Measurements from ENCODE around the gene COL18A1. TPM values are rescaled to one million over a fixed set of nuclear protein-coding genes. Genes with fewer than 3 reads are reported as not detected.
A peak's percentile ranks its signal among the peaks of the same experiment; 100 is the strongest.

COL18A1 gene
- total and polyA plus RNA-seq, 2 of the 8 experiments (the other 6 are each of a cell fraction or from before 2014, with no cell fraction given) = 145 to 201 TPM

DNA sequence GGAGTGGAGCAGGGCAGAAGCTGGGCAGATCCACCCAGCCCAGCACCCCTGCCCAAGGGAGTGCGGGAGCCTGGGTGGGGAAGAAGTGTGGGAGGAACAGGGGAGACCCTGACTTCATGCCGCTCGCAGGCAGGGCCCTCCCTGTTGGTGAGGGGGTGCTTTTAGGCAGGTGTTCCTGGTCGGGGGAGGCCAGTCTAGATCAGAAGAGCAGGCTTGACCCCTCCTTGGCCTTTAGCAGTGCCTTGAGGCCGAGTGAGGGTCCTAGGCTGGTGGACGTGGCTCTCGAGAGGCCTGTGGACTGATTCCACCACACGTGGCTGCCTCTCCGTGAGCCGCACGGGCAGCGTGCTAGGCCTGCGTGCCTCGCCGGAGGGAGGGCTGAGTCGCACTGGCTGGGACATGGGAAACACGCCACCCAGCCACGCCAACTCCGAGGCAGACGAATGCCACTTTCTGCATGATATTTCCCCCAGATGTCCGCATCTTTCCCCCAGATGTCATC is 19.4 kb upstream of the COL18A1 start:
- Histone ChIP-seq H4K20me1 (replicated peaks in 1 of 2; ENCODE audit: control insufficient read depth in 1 of 2, insufficient read depth in 2 of 2, low read length in 2 of 2) (no peaks in the 10 kb centered on the region), H3K4me1 (replicated peaks in 1 of 4; ENCODE audit: control insufficient read depth in 3 of 4, insufficient read depth in 4 of 4, low read length in 3 of 4) (peaks cover 0 to 3% (median 0%) of the 10 kb centered on the region in 4 experiments; a peak in 5 of 7 replicates), H2BK12ac (ENCODE audit: low read depth, low read length) (peak overlapping the region; percentile 50; the same call in 1 of the 2 replicates), H3K18ac (ENCODE audit: extremely low read depth, low read length) (no peak overlapping the region; the same call in 1 of the 2 replicates), H3K56ac (replicated peaks; ENCODE audit: insufficient read length, low read depth, low read length) (no peak overlapping the region), H2BK20ac (ENCODE audit: low read length) (0 out of 2 replicates have a peak overlapping the region, but pooled peaks have one; percentile 80), H3K27ac (ENCODE audit: low read depth, low read length) (no peak overlapping the region), H2AFZ (ENCODE audit: low read length) (no peak overlapping the region), H2BK15ac (ENCODE audit: low read length) (peak overlapping the region; percentile 98), H3K4me2 (ENCODE audit: insufficient read depth in 1 of 2, low read depth in 2 of 2, low read length in 2 of 2) (no peak overlapping the region), H3K36me3 (ENCODE audit: control insufficient read depth in 2 of 4, insufficient read depth in 4 of 4, low read length in 3 of 4) (no peaks in the 10 kb centered on the region), H3K4me3 (ENCODE audit: extremely low read depth in 1 of 4, insufficient read depth in 2 of 4, low read depth in 3 of 4, low read length in 4 of 4) (no peak overlapping the region), H3K4ac (replicated peaks; ENCODE audit: insufficient read length, low read depth, low read length) (peak overlapping the region; percentile 32), H3K79me2 (ENCODE audit: control insufficient read depth in 1 of 2, insufficient read depth in 2 of 2, low read length in 2 of 2) (no peaks in the 10 kb centered on the region), H3K23ac (ENCODE audit: insufficient read length) (no peak overlapping the region), H2BK120ac (replicated peaks; ENCODE audit: low read depth, low read length) (no peak overlapping the region), H3K9ac (replicated peaks in 1 of 4; ENCODE audit: extremely low read depth in 1 of 4, low read depth in 3 of 4, low read length in 3 of 4) (no peak overlapping the region), H3K9me3 (ENCODE audit: insufficient read depth in 2 of 2, low read depth in 1 of 2, low read length in 1 of 2) (peaks cover 0 to 3% of the 10 kb centered on the region in 2 experiments; a peak in 1 of 4 replicates), H3K23me2 (ENCODE audit: low read depth, low read length) (no peaks in the 10 kb centered on the region), H3K79me1 (ENCODE audit: low read depth, low read length) (no peaks in the 10 kb centered on the region), H4K91ac (replicated peaks; ENCODE audit: insufficient read length, low read length) (peak overlapping the region; percentile 10), H2BK5ac (ENCODE audit: low read depth, low read length) (no peak overlapping the region), H3K27me3 (replicated peaks in 1 of 4; ENCODE audit: control insufficient read depth in 3 of 4, extremely low read depth in 1 of 4, insufficient read depth in 3 of 4, low read length in 3 of 4) (no peaks in the 10 kb centered on the region), H3K14ac (ENCODE audit: insufficient read length) (no peak overlapping the region), H4K5ac (ENCODE audit: insufficient read length, low read depth, low read length) (no peak overlapping the region), H4K8ac (ENCODE audit: extremely low read depth, insufficient read depth, low read length) (peak overlapping the region; percentile 57; the same call in 1 of the 2 replicates), H2AK5ac (ENCODE audit: low read depth, low read length) (no peak overlapping the region)
- CTCF ChIA-PET (ENCODE audit: partially characterized antibody) = interaction anchor here (0.6 to 5.1 kb wide), 7 partner anchors 21 to 158 kb away, joined by 3 to 25 read pairs (median 4); no protein-coding TSS in a partner anchor
- 93% methylated on average over 20 of the region's 21 CpGs; no CpG with 5 or more reads in 1 of the 2 experiments for WGBS, 2 experiments (ENCODE audit: extremely low coverage in 1 of 2, insufficient coverage in 1 of 2, insufficient read length in 1 of 2, insufficient replicate concordance in 2 of 2, low coverage in 1 of 2, low lambda C conversion rate in 2 of 2, missing lambda C conversion rate in 1 of 2)
- POLR2A ChIA-PET (ENCODE audit: partially characterized antibody) = interaction anchor here (1.2 kb wide), 1 partner anchor 49 kb away, joined by 3 read pairs; no protein-coding TSS in a partner anchor
- FAIRE-seq (no peak), DNase-seq (ENCODE audit: low read depth in 1 of 2, low spot score in 2 of 2) (no peak)
- TF ChIP-seq CREB1 (IDR thresholded peaks at IDR 0.05) (no peak), TCF12 (IDR thresholded peaks at IDR 0.05; ENCODE audit: low read depth, low read length) (no peak), RFX5 (IDR thresholded peaks at IDR 0.05; ENCODE audit: borderline replicate concordance, low read depth, low read length) (no peak), POLR2A (IDR thresholded peaks at IDR 0.05; ENCODE audit: control extremely low read depth in 1 of 2, low read depth in 2 of 2, low read length in 2 of 2) (no peak), SIRT6 (IDR thresholded peaks at IDR 0.05; ENCODE audit: low read length) (no peak), JUN (IDR thresholded peaks at IDR 0.05; ENCODE audit: low read depth, low read length) (no peak), RAD21 (IDR thresholded peaks at IDR 0.05 in 1 of 2, conservative IDR thresholded peaks at IDR 0.05 in 1 of 2; ENCODE audit: low read depth in 2 of 2, low read length in 2 of 2) (no peak), MAFK (IDR thresholded peaks at IDR 0.05; ENCODE audit: low read depth, low read length) (no peak), PHF8 (conservative IDR thresholded peaks at IDR 0.05; ENCODE audit: low read depth, low read length) (no peak), CHD1 (IDR thresholded peaks at IDR 0.05; ENCODE audit: low read depth, low read length) (no peak), EZH2 (IDR thresholded peaks at IDR 0.05; ENCODE audit: low read depth, low read length, severe bottlenecking) (no peak), SIX5 (IDR thresholded peaks at IDR 0.05; ENCODE audit: low read depth, low read length) (no peak), ASH2L (IDR thresholded peaks at IDR 0.05; ENCODE audit: low read length) (no peak), CBX8 (IDR thresholded peaks at IDR 0.05; ENCODE audit: borderline replicate concordance, low read depth, low read length) (no peak), HDAC6 (IDR thresholded peaks at IDR 0.05; ENCODE audit: low read depth, low read length) (no peak)

Measured in H1 (cell line).